HG02623 (cell line): ENCODE data around the gene ENTPD1.
"Not testable (repeated sequence)": the region's sequence is repeated elsewhere in the genome, so short reads cannot be mapped to it uniquely, and the experiment has no call there.

Experiments
- ATAC-seq: cut with Tn5 transposase; IDR thresholded peaks from one replicate; pipeline ENCODE4 v1.9.1; 2021; ENCODE audit warnings: moderate library complexity; ENCODE audit not compliant: unreplicated experiment

ENTPD1 gene

GRCh38 chr10:95758351-95759025, 2.5 kb downstream of the ENTPD1 start:
- ATAC-seq = peak; percentile 36

- no peak for ATAC-seq
Measured at GRCh38 chr10:95759233-95759826, 3.4 kb downstream of the ENTPD1 start.

GRCh38 chr10:95761939-95762492, 6.1 kb downstream of the ENTPD1 start:
- ATAC-seq = no peak

- peak; percentile 78 for ATAC-seq
Measured at GRCh38 chr10:95767884-95768556, 12.1 kb downstream of the ENTPD1 start.

- no peak for ATAC-seq
Measured at GRCh38 chr10:95770084-95770720, 14.2 kb downstream of the ENTPD1 start.

- ATAC-seq = not testable (repeated sequence)
Measured at GRCh38 chr10:95773454-95773853, 17.5 kb downstream of the ENTPD1 start.

- ATAC-seq = not testable (repeated sequence)
Measured at GRCh38 chr10:95777638-95778037, 21.7 kb downstream of the ENTPD1 start.

- no peak for ATAC-seq
Measured at GRCh38 chr10:95782318-95782717, 26.4 kb downstream of the ENTPD1 start.

GRCh38 chr10:95783741-95784140, 27.8 kb downstream of the ENTPD1 start:
- peak; percentile 36 for ATAC-seq

GRCh38 chr10:95784279-95784913, 28.4 kb downstream of the ENTPD1 start:
- ATAC-seq = no peak

GRCh38 chr10:95785317-95785716, 29.4 kb downstream of the ENTPD1 start:
- ATAC-seq = peak; percentile 33

GRCh38 chr10:95785942-95786669, 30.1 kb downstream of the ENTPD1 start:
- no peak for ATAC-seq

GRCh38 chr10:95787447-95787846, 31.5 kb downstream of the ENTPD1 start:
- no peak for ATAC-seq

GRCh38 chr10:95788830-95789229, 32.9 kb downstream of the ENTPD1 start:
- ATAC-seq = no peak

GRCh38 chr10:95789902-95790301, 33.9 kb downstream of the ENTPD1 start:
- no peak for ATAC-seq

GRCh38 chr10:95790982-95791381, 35.0 kb downstream of the ENTPD1 start:
- ATAC-seq = no peak

GRCh38 chr10:95791425-95791979, 35.5 kb downstream of the ENTPD1 start:
- no peak for ATAC-seq

- no peak for ATAC-seq
Measured at GRCh38 chr10:95792211-95792780, 36.3 kb downstream of the ENTPD1 start.

GRCh38 chr10:95792874-95793285, 36.9 kb downstream of the ENTPD1 start:
- no peak for ATAC-seq
